NCI-H2081 (cell line): ENCODE results near the gene CCDC116.
"Not testable (repeated sequence)": the region's sequence is repeated elsewhere in the genome, so short reads cannot be mapped to it uniquely, and the experiment has no call there.

ENCODE experiments used
- DNase-seq, 2 experiments: peaks; one replicate each; lab custom pipeline; 2025; lab: John Stamatoyannopoulos, UW

The CCDC116 gene

GRCh38 chr22:21652010-21652546 is 19.5 kb downstream of the CCDC116 start:
- peak; percentile 83 to 93 for DNase-seq

GRCh38 chr22:21652547-21653545 is 20.3 kb downstream of the CCDC116 start:
- DNase-seq = no peak

GRCh38 chr22:21657020-21657359 is 24.4 kb downstream of the CCDC116 start:
- DNase-seq = no peak

DNA sequence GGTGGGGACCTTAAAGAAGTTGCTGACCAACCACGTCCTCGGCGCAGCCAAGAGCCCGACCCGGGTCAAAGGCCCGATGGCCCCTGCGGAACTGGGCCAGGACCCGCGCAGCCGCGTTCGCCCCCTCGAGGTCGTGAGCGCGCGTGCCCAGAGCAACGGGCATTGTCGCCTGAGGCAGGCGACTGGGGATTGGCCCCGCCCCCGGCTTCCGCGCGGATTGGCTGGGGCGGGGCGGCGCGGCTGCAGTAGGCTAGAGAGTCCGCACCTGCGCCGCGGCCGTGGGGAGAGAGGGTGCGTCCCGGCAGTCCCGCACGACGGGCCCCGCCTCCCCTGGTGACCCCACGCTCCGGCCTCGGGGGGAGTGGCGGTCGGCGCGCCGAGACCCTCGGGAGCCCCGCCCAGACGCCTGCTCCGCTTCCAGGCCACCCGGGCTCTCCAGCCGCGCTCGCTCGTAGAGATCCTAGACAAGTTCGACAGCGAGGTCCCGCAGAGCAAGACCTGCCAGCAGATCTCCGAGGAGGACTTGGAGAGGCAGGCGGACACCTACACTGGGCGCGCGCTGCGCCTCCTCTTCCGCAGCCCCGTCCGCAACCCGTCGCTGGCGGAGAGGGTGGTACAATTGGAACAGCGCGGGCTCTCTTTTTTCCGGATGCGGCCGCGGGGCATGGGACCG is 24.9 kb downstream of the CCDC116 start:
- peak; percentile 61 to 74 for DNase-seq

DNA sequence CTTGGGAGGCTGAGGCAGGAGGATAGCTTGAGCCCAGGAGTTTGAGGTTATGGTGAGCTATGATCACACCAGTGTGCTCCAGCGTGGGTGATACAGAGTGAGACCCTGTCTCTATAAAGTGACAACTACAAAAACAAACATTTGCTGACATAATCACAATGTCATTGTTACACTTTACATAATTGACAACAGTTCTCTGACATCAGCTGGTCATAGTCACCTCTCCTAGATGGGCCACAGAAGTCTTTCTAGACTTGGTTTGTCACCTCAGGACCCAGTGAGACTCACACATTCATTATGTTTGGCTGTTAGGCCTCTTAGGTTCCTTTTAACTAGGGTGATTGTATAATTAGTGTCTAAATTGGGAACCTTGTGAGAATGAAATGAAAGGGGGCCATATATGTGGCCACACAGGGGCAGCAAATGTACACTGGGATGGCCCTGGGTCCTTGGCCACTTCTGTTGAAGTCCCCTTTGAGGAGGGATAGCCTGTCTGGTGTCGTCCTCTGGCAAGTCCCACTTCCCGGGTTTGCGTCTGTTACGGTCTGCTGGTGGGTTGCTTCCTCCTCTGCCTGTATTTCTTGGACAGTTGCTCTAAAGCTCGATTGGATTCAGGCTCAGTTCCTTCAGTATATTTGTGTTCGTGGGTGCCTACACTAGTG is 27.4 kb downstream of the CCDC116 start:
- no peak for DNase-seq

- no peak for DNase-seq
Measured at GRCh38 chr22:21660904-21661303, 28.3 kb downstream of the CCDC116 start.

GRCh38 chr22:21661991-21662390 is 29.4 kb downstream of the CCDC116 start:
- DNase-seq = no peak

GRCh38 chr22:21663738-21664137 is 31.2 kb downstream of the CCDC116 start:
- DNase-seq = no peak

DNA sequence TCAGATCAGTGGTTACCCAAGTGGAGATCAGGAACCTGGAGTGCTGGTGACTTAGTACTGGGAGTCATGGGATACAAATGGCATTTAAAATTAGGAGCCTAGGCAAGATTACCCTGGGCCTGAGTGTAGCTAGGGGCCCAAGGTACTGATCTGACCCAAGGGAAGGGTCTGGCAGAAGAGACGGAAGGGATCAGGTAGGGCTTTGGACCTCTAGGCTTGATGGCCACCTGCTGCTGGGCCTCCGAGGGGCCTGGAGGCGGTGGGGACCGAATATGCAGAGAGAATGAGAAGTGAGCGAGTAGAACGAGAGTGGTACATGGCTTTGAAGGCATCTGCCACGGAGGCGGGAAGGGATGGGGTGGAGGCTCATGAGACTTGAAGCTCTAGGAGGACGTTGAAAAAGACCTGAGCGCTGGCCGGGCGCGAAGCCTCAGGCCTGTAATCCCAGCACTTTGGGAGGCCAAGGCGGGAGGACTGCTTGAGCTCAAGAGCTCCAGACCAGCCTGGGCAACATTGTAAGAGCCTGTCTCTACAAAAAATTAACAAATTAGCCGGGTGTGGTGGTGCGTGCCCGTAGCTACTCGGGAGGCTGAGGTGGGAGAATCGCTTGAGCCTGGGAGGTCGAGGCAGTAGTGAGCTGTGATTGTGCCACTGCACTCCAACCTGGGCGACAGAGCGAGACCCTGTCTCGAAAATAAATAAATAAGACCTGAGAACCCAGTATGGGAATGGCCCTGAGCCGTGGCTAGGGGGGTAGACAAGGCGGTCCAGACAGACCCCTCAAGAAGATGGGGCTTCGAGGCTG is 32.7 kb downstream of the CCDC116 start:
- DNase-seq = no peak

GRCh38 chr22:21666786-21667185 is 34.2 kb downstream of the CCDC116 start:
- no peak for DNase-seq

DNA sequence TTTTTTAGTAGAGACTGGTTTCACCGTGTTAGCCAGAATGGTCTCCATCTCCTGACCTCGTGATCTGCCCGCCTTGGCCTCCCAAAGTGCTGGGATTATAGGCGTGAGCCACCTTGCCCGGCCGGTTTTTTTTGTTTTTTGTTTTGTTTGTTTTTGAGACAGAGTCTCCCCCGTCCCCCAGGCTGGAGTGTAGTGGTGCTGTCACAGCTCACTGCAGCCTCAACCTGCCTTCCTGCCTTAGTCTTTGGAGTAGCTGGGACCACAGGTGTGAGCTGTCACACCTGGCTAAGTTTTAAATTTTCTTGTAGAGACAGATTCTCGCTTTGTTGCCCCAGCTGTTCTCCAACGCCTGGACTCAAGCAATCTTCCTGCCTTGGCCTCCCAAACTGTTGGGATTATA is 36.5 kb downstream of the CCDC116 start:
- no peak for DNase-seq

DNA sequence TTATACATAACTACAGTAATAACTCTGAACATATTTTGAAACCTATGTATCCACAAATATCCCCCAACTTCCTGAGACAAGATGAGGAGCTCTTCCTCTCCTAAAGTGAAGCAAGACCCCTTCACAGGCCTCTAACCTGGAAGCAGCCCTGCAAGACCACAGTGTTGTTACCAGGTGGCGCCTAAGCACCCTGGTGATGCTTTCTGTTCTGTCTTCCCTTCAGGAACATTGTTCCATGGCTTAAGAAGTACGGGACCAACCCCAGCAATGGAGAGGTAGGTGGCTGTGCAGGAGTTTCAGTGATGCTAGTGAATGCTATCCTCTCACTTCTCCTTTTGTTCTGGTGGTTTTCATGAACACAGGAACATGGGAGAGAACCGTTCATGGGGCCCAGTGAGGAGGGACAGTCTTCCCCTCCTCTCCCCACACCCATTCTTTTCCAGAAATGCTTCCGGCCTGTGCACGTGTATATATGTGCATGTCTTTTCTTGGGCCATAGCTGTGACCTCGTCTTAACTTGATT is 39.6 kb downstream of the CCDC116 start:
- DNase-seq = no peak

DNA sequence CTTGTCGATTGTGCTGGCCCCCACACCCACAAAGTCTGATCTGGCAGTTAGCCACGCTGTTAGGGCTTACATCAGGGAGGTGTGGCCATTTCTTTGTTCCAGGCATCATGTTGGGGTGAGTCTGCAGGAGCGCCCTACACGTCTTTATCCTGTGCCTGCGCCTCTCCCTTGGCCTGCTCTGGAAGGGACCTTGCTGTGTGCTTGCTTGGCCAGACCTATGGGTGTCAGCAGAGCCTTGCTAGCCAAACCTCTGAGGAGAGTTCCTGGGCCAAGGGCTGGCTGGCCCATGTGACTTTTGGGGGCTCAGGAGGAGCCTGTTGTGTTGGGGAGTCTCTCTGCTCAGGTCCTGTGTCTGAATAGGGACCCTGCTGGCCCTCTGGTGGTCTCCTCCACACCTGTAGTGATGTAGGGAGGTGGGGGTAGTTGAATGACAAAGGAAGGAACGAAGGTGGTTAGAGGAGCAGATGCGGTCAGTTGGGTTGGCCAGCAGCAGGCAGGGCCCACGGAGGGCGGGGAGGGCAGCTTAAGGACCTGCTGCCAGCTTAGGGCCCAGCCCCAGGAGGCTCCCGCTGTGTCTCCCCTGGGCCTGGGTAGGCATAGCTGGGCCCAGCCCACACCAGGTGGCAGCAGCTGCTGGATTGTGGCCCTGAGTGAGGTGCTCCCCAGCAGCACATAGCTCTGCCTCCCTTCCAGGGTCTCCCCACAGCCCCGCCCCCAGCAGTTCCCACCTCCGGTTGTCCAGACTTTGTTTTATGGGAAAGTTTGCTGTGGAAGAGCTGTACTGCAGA is 41.2 kb downstream of the CCDC116 start:
- DNase-seq = no peak

- DNase-seq = no peak
Measured at GRCh38 chr22:21674638-21675245, 42.2 kb downstream of the CCDC116 start.

DNA sequence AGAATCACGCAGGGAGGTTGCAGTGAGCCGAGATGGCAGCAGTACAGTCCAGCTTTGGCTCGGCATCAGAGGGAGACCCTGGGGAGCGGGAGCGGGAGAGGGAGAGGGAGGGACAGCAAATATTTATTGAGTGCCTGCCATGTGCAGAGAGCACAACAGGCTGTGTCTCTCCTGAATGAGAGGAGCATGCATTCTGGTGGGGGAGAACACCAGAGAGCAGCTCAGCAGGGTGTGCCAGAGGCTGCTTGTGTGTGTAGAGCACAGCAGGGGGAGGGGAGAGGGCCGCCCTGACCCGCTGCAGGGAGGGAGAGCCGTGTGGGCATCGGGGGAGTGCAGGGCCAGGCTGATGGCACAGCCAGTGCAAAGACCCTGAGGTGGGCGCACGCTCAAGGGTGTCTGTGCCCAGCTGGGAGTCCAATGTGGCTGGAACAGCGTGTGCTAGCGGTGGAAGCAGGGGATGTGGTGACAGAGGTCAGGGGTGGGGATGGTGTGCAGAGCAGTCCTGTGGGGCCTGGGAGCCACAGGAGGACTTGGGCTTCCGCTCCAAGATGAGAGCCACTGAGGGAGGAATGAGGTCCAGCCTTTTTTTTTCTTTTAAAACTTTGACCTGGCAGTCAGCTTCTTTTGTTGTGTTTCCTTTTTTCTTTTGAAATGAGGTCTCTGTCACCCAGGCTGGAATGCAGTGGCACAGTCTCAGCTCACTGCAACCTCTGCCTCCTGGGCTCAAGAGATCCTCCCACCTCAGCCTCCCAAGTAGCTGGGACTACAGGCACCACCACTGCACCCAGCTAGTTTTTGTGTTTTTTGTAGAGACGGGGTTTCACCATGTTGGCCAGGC is 45.3 kb downstream of the CCDC116 start:
- DNase-seq = peak; percentile 53 to 72

GRCh38 chr22:21678842-21679241 is 46.3 kb downstream of the CCDC116 start:
- not testable (repeated sequence) for DNase-seq

- no peak for DNase-seq
Measured at GRCh38 chr22:21679383-21679782, 46.8 kb downstream of the CCDC116 start.

DNA sequence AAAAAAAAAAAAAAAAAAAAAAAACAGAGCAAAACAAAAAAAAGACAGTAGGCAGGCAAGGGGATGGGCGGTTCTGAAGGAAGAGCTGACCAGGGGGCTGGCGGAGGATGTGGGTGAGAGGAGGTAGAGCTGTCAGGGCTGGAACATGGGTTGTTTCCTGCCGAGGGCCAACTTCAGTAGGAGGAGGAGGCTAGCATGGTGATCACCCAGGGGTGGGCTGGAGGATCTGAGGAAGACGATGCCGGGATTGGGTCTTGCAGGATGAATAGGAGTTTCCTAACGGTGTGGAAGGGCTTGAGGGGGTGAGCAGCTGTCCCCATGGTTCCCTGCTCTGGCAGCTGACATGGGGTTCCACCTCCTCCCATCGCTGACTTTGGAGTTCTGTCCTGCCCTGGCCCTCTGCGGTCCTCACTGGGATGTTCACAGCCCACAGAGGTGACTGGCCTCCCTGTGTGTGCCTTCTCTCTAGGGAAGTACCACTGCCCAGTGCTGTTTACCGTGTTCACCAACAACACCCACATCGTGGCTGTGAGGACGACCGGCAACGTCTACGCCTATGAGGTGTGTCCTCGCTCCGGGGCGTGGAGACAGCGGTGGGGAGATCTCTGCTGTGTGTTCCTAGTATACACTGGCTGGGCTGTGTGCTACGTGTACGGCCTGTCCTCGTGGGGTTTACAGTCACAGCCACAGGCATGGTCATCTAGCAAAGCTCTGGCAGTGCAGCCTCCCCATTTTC is 48.4 kb downstream of the CCDC116 start:
- DNase-seq = no peak
